Measurements from ENCODE around the gene LIN7A. TPM values are rescaled to one million over a fixed set of nuclear protein-coding genes. Genes with fewer than 3 reads are reported as not detected.

LIN7A gene
- total RNA-seq, 1 donor: 6.5 TPM

- Histone ChIP-seq H2AFZ (ENCODE audit: low read length) (peak overlapping the region; percentile 35), H3K36me3 (ENCODE audit: insufficient read depth, low read length) (no peaks in the 10 kb centered on the region), H3K4me2 (ENCODE audit: insufficient read depth, low read length) (peak overlapping the region; percentile 36), H3K4me1 (ENCODE audit: insufficient read depth, low read length) (peaks cover 26% of the 10 kb centered on the region), H3K27ac (ENCODE audit: low read depth, low read length) (peak overlapping the region; percentile 34), H3K79me2 (ENCODE audit: insufficient read depth, low read length) (no peaks in the 10 kb centered on the region), H3K9me3 (ENCODE audit: low read depth, low read length) (no peaks in the 10 kb centered on the region), H4K20me1 (ENCODE audit: insufficient read depth, low read length) (no peaks in the 10 kb centered on the region), H3K27me3 (ENCODE audit: insufficient read depth, low read length) (no peaks in the 10 kb centered on the region), H3K4me3 (ENCODE audit: insufficient read depth, low read length) (no peak overlapping the region)
- DNase-seq (ENCODE audit: insufficient read length, low spot score, missing footprints): no peak
- TF ChIP-seq, protein P1, sequence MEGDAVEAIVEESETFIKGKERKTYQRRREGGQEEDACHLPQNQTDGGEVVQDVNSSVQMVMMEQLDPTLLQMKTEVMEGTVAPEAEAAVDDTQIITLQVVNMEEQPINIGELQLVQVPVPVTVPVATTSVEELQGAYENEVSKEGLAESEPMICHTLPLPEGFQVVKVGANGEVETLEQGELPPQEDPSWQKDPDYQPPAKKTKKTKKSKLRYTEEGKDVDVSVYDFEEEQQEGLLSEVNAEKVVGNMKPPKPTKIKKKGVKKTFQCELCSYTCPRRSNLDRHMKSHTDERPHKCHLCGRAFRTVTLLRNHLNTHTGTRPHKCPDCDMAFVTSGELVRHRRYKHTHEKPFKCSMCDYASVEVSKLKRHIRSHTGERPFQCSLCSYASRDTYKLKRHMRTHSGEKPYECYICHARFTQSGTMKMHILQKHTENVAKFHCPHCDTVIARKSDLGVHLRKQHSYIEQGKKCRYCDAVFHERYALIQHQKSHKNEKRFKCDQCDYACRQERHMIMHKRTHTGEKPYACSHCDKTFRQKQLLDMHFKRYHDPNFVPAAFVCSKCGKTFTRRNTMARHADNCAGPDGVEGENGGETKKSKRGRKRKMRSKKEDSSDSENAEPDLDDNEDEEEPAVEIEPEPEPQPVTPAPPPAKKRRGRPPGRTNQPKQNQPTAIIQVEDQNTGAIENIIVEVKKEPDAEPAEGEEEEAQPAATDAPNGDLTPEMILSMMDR (IDR thresholded peaks at IDR 0.05; ENCODE audit: extremely low read depth, low read depth, low read length): no peak
Measured at GRCh38 chr12:80838708-80839107, 99.0 kb downstream of the LIN7A start.

DNA sequence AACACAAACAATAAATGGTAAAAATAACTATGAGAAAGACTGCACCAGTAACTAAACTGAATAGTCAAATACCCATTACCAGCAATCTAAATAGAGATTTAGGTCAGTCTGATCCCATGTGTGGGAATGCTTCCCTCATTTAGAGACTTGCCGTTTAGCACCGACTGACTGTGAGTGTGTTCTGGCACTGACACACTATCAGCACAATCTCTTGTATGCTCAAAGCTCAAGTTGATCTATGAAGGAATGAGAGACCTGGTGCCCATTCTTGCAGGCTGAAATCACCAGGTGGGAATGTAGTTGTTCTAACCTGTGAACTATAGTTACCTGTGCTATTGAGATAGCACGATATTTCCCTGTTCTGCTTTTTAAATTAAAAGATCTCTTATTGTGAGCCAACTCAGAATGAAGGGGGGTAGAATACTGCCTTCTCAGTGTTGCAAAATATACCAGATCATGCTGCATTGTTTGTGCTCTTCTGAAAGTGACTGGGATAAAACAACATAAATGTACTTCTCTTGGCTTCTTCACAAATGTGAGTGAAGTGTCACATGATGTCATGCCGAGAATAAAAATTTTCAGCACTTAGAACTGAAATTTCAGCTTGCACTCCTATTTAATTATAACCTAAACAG lies 99.6 kb downstream of the LIN7A start:
- no peaks in the 10 kb centered on the region for H3K9me3 ChIP-seq (ENCODE audit: low read depth, low read length)
- H3K27me3 ChIP-seq (ENCODE audit: insufficient read depth, low read length): no peaks in the 10 kb centered on the region
- H3K4me3 ChIP-seq (ENCODE audit: insufficient read depth, low read length): no peak overlapping the region
- DNase-seq (ENCODE audit: insufficient read length, low spot score, missing footprints): no peak
- H3K79me2 ChIP-seq (ENCODE audit: insufficient read depth, low read length): no peaks in the 10 kb centered on the region
- H2AFZ ChIP-seq (ENCODE audit: low read length): peak overlapping the region; percentile 35
- TF ChIP-seq, protein P1 (IDR thresholded peaks at IDR 0.05; ENCODE audit: extremely low read depth, low read depth, low read length): no peak
- H3K27ac ChIP-seq (ENCODE audit: low read depth, low read length): peak overlapping the region; percentile 34
- no peaks in the 10 kb centered on the region for H4K20me1 ChIP-seq (ENCODE audit: insufficient read depth, low read length)
- H3K36me3 ChIP-seq (ENCODE audit: insufficient read depth, low read length): no peaks in the 10 kb centered on the region
- peaks cover 26% of the 10 kb centered on the region for H3K4me1 ChIP-seq (ENCODE audit: insufficient read depth, low read length)
- H3K4me2 ChIP-seq (ENCODE audit: insufficient read depth, low read length): peak overlapping the region; percentile 36

- Histone ChIP-seq H3K79me2 (ENCODE audit: insufficient read depth, low read length) (no peaks in the 10 kb centered on the region), H3K4me1 (ENCODE audit: insufficient read depth, low read length) (peaks cover 26% of the 10 kb centered on the region), H4K20me1 (ENCODE audit: insufficient read depth, low read length) (no peaks in the 10 kb centered on the region), H3K4me3 (ENCODE audit: insufficient read depth, low read length) (no peak overlapping the region), H3K4me2 (ENCODE audit: insufficient read depth, low read length) (peak overlapping the region; percentile 36), H3K9me3 (ENCODE audit: low read depth, low read length) (no peaks in the 10 kb centered on the region), H2AFZ (ENCODE audit: low read length) (no peak overlapping the region), H3K27me3 (ENCODE audit: insufficient read depth, low read length) (no peaks in the 10 kb centered on the region), H3K27ac (ENCODE audit: low read depth, low read length) (no peak overlapping the region), H3K36me3 (ENCODE audit: insufficient read depth, low read length) (no peaks in the 10 kb centered on the region)
- TF ChIP-seq, protein P1 (IDR thresholded peaks at IDR 0.05; ENCODE audit: extremely low read depth, low read depth, low read length): peak; percentile 92
- DNase-seq (ENCODE audit: insufficient read length, low spot score, missing footprints): peak; percentile 60
Measured at GRCh38 chr12:80837342-80837978, 100.3 kb downstream of the LIN7A start.

DNA sequence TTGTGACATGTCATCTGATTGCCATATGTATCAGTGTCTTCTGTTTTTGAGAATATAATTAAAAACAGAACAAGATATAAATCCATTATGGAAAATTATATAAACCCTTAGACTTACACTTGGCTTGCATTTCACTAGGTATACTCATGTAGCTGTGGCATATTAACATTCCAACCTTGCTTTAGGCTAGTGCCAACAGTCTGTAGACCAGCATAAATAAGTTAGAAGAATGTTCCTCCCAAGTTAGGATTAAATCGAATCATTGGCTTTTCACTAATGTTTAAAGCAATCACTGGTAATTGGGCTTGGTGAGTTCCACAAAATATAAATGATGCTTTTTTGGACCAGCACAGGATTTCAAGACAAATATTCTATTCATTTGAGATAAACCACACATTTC lies 103.0 kb downstream of the LIN7A start:
- Histone ChIP-seq H3K4me2 (ENCODE audit: insufficient read depth, low read length) (no peak overlapping the region), H3K79me2 (ENCODE audit: insufficient read depth, low read length) (no peaks in the 10 kb centered on the region), H3K4me3 (ENCODE audit: insufficient read depth, low read length) (no peak overlapping the region), H4K20me1 (ENCODE audit: insufficient read depth, low read length) (no peaks in the 10 kb centered on the region), H3K9me3 (ENCODE audit: low read depth, low read length) (no peaks in the 10 kb centered on the region), H3K36me3 (ENCODE audit: insufficient read depth, low read length) (no peaks in the 10 kb centered on the region), H2AFZ (ENCODE audit: low read length) (no peak overlapping the region), H3K27ac (ENCODE audit: low read depth, low read length) (no peak overlapping the region), H3K4me1 (ENCODE audit: insufficient read depth, low read length) (peaks cover 27% of the 10 kb centered on the region), H3K27me3 (ENCODE audit: insufficient read depth, low read length) (no peaks in the 10 kb centered on the region)
- no peak for DNase-seq (ENCODE audit: insufficient read length, low spot score, missing footprints)
- TF ChIP-seq, protein P1 (IDR thresholded peaks at IDR 0.05; ENCODE audit: extremely low read depth, low read depth, low read length): no peak
